ENCODE measurements around the gene TBX18.

DNA sequence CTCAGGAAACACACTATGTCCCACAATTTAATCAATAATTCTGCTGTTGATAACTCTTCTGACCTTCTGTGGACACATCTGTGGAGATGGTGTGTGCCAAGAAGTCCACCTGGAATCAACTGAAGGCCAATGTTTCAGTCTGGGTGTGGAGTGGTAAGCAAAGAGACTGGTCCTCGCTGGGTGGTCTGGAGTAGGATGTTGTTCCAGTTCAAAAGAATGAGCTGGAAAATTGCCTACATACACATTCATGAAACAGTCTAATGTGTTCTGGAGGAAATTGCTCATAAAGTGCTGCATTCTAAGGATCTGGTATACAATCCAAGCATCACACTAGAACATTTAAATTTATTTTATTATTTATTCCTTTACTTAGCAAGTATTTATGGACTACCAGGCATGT is 33.9 kb upstream of the TBX18 start:
- TF ChIP-seq CTCF (IDR thresholded peaks at IDR 0.05): no peak
- TF ChIP-seq POLR2A (IDR thresholded peaks at IDR 0.05): no peak
- TF ChIP-seq POLR2AphosphoS5 (IDR thresholded peaks at IDR 0.05): no peak

Measured in breast epithelium (tissue), 3 donors.